ENCODE data around the gene PRR14.

- TF ChIP-seq CTCF (IDR thresholded peaks at IDR 0.05; ENCODE audit: insufficient read depth, low read length) (no peak), REST (IDR thresholded peaks at IDR 0.05; ENCODE audit: insufficient replicate concordance, low read depth) (no peak), POLR2AphosphoS5 (IDR thresholded peaks at IDR 0.05; ENCODE audit: low read depth) (no peak)
Measured at GRCh38 chr16:30604316-30604947, 46.3 kb upstream of the PRR14 start.
